PC-3 (cell line): ENCODE data around the gene REC8. TPM values are rescaled to one million over a fixed set of nuclear protein-coding genes. Genes with fewer than 3 reads are reported as not detected.

ENCODE experiments used
- ATAC-seq: fragments of 200-7000 bp; cut with Tn5 transposase; 2 replicates; pipeline ENCODE4 v1.9.1; 2020; ENCODE audit warnings: mild to moderate bottlenecking, moderate library complexity
- BruUV-seq: library from RNA; stranded (reverse); fragments of 400-500 nt; replicated peaks from 2 replicates; lab custom pipeline; 2021; lab: Mats Ljungman, UMichigan
- CTCF ChIA-PET: fragments of 300-600 bp; sonication (Branson Sonifier 250); formaldehyde crosslinking; loops from one replicate; lab custom pipeline; 2022; ENCODE audit warnings: antibody characterized with exemption; lab: Charles Lee
- POLR2A ChIA-PET: fragments of 300-600 bp; sonication (Branson Sonifier 250); formaldehyde crosslinking; loops from one replicate; lab custom pipeline; 2022; ENCODE audit warnings: antibody characterized with exemption; ENCODE audit not compliant: unreplicated experiment; lab: Charles Lee
- DNase-seq: peaks from one replicate; pipeline ENCODE4 v3.0.0-alpha.2; 2015
- H2AFZ ChIP-seq: fragments of 300-600 bp; sonication (generic); 2 replicates; pipeline ENCODE4 v1.6.0; 2016; ENCODE audit warnings: antibody characterized with exemption, low read length
- H3F3A ChIP-seq: fragments of 300-600 bp; sonication (generic); one replicate; pipeline ENCODE4 v1.6.0; 2017; ENCODE audit warnings: antibody characterized with exemption, low read length, control low read depth, mild to moderate bottlenecking; ENCODE audit not compliant: unreplicated experiment
- H3K27ac ChIP-seq: fragments of 300-600 bp; sonication (generic); 2 replicates; pipeline ENCODE4 v1.5.1; 2016; ENCODE audit warnings: mild to moderate bottlenecking, low read length
- H3K27me3 ChIP-seq: fragments of 300-600 bp; sonication (generic); 2 replicates; pipeline ENCODE4 v1.6.1; 2016; ENCODE audit warnings: low read length, mixed read lengths
- H3K36me3 ChIP-seq: fragments of 300-600 bp; sonication (generic); 2 replicates; pipeline ENCODE4 v1.6.1; 2016; ENCODE audit warnings: low read depth, mixed run types, low read length, mixed read lengths
- H3K4me1 ChIP-seq: fragments of 300-600 bp; sonication (generic); 2 replicates; pipeline ENCODE4 v1.5.1; 2016; ENCODE audit warnings: low read length; ENCODE audit not compliant: insufficient read depth
- H3K4me2 ChIP-seq: fragments of 300-600 bp; sonication (generic); 2 replicates; pipeline ENCODE4 v1.6.0; 2016; ENCODE audit warnings: low read length
- H3K4me3 ChIP-seq: fragments of 300-600 bp; sonication (generic); 2 replicates; pipeline ENCODE4 v1.5.1; 2016; ENCODE audit warnings: mild to moderate bottlenecking, low read length, mixed read lengths
- H3K79me2 ChIP-seq: fragments of 300-600 bp; sonication (generic); 2 replicates; pipeline ENCODE4 v1.6.1; 2017; ENCODE audit warnings: low read length, mixed read lengths
- H3K9ac ChIP-seq: fragments of 300-600 bp; sonication (generic); 2 replicates; pipeline ENCODE4 v1.6.0; 2016; ENCODE audit warnings: mild to moderate bottlenecking, low read length
- H3K9me2 ChIP-seq: fragments of 300-600 bp; sonication (generic); replicated peaks from 2 replicates; pipeline ENCODE4 v1.6.1; 2016; ENCODE audit warnings: mixed run types, low read length, mixed read lengths
- H3K9me3 ChIP-seq: fragments of 300-600 bp; sonication (generic); 2 replicates; pipeline ENCODE4 v1.6.1; 2016; ENCODE audit warnings: low read length, mixed read lengths
- H4K20me1 ChIP-seq: fragments of 300-600 bp; sonication (generic); 2 replicates; pipeline ENCODE4 v1.6.1; 2016; ENCODE audit warnings: low read length, mixed read lengths
- EZH2 ChIP-seq: fragments of 300-600 bp; sonication (generic); IDR thresholded peaks from one replicate; pipeline ENCODE4 v1.6.1; 2017; ENCODE audit warnings: antibody characterized with exemption, mild to moderate bottlenecking, low read length; ENCODE audit not compliant: unreplicated experiment
- EZH2phosphoT487 ChIP-seq: fragments of 300-600 bp; sonication (generic); IDR thresholded peaks from 2 replicates; pipeline ENCODE4 v1.6.1; 2018; ENCODE audit warnings: mild to moderate bottlenecking, antibody characterized with exemption, low read length, borderline replicate concordance
- intact Hi-C: fragments of 100-400 bp; cut with micrococcal nuclease; formaldehyde crosslinking; loops from 2 replicates; pipeline ENCODE4 v1.9.0; 2023
- total RNA-seq: library from RNA; depleted of rRNA; stranded (reverse); fragments of >200 nt; gene quantifications from 2 replicates; pipeline ENCODE4 v1.2.3, GENCODE V29; 2014
- TF ChIP-seq, protein P1 (sequence below): fragments of 300-600 bp; sonication (generic); conservative IDR thresholded peaks from 2 replicates; pipeline ENCODE4 v1.5.1; 2017; ENCODE audit warnings: antibody characterized with exemption, low read depth, mild to moderate bottlenecking, low read length

Gene REC8
- total RNA-seq, 1 experiment from 2014 or later, result 1.9 TPM

DNA sequence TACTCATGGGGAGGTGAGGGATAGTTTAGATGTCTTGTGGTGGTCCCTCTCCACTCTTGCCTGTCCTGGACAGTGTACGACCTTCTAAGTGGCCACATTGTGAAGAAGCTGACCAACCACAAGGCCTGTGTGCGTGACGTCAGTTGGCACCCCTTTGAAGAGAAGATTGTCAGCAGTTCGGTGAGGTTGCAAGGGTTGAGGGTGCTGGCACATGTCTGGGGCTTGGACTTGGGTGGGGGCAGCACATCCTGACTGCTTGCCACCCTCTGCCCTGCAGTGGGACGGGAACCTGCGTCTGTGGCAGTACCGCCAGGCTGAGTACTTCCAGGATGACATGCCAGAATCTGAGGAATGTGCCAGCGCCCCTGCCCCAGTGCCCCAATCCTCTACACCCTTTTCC is 49.0 kb upstream of the REC8 start:
- Histone ChIP-seq H3K36me3 (peaks cover 15% of the 10 kb centered on the region), H3K27me3 (no peaks in the 10 kb centered on the region), H2AFZ (no peak overlapping the region), H3K9me3 (no peaks in the 10 kb centered on the region), H3K4me1 (no peaks in the 10 kb centered on the region), H3K9ac (no peak overlapping the region), H3K79me2 (no peaks in the 10 kb centered on the region), H3K4me2 (no peak overlapping the region), H3F3A (no peaks in the 10 kb centered on the region), H3K4me3 (no peak overlapping the region), H3K27ac (no peak overlapping the region), H4K20me1 (no peaks in the 10 kb centered on the region), H3K9me2 (no peaks in the 10 kb centered on the region)
- ChIA-PET CTCF (no interaction called here), POLR2A (no interaction called here)
- BruUV-seq, result no TSS peak
- no peak for ATAC-seq
- no peak for DNase-seq
- no peak for TF ChIP-seq EZH2phosphoT487
- TF ChIP-seq, protein P1, sequence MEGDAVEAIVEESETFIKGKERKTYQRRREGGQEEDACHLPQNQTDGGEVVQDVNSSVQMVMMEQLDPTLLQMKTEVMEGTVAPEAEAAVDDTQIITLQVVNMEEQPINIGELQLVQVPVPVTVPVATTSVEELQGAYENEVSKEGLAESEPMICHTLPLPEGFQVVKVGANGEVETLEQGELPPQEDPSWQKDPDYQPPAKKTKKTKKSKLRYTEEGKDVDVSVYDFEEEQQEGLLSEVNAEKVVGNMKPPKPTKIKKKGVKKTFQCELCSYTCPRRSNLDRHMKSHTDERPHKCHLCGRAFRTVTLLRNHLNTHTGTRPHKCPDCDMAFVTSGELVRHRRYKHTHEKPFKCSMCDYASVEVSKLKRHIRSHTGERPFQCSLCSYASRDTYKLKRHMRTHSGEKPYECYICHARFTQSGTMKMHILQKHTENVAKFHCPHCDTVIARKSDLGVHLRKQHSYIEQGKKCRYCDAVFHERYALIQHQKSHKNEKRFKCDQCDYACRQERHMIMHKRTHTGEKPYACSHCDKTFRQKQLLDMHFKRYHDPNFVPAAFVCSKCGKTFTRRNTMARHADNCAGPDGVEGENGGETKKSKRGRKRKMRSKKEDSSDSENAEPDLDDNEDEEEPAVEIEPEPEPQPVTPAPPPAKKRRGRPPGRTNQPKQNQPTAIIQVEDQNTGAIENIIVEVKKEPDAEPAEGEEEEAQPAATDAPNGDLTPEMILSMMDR, result no peak
- no peak for TF ChIP-seq EZH2
- intact Hi-C loops, result no loop called here

DNA sequence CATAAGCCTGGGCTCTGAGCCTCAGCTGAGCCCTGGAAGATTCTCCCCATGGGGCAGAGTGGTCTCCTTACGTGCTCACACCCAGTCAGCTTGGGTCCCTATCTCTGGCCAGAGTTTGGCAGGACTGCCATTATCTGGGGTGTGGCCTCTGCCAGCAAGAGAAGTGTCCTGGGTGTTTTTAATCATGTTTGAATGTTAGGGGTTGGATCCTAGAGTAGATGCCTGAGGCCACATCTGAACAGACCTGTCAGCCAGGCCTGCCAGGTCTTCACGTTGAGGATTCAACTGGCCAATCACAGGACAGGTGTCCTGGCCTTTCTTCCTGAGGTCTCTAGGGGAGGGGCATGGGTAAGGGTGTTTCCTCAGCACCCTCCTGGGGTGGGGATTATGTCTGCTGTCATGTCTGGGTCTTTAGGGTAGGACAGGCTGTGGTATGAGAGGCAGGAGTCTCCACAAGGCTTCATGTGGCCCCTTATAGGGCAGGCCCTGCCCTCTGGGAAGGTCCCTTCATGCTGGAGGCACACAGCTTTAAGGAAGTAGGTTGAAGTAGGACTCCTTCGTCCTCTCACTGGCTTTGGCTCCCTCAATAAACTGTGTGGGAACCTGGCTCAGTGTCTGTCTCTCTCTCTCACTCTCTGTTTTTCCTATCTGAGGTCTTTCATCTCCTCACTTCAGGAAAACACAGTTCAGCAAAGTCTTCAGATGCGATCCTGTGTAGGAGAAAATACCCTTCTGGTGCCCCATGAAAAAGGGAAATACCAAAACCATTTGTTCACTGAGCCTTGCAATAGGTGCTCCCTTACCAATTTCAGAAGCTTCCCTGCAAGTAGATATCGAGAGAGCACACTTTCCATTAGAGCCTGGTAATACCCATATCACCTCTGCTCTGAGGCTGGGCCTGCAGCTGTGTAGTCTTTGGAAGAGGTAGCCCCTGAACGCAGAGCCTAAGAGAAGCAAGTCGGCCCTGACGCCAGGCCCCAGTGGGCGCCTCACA is 48.2 kb upstream of the REC8 start:
- DNase-seq (no peak), ATAC-seq (no peak)
- POLR2A ChIA-PET, result interaction anchor here (0.5 kb wide), 1 partner anchor 44 kb away, joined by 5 read pairs; no protein-coding TSS in a partner anchor
- no peaks in the 10 kb centered on the region for H3F3A ChIP-seq
- TF ChIP-seq EZH2phosphoT487 (no peak), EZH2 (no peak)
- TF ChIP-seq, protein P1, result no peak
- H3K36me3 ChIP-seq, result peaks cover 7% of the 10 kb centered on the region
- H3K4me3 ChIP-seq, result no peak overlapping the region
- no peaks in the 10 kb centered on the region for H3K9me2 ChIP-seq
- no peaks in the 10 kb centered on the region for H3K79me2 ChIP-seq
- H3K4me1 ChIP-seq, result no peaks in the 10 kb centered on the region
- no peaks in the 10 kb centered on the region for H3K27me3 ChIP-seq
- no peaks in the 10 kb centered on the region for H3K9me3 ChIP-seq
- H4K20me1 ChIP-seq, result no peaks in the 10 kb centered on the region
- H3K27ac ChIP-seq, result no peak overlapping the region
- H3K9ac ChIP-seq, result no peak overlapping the region
- CTCF ChIA-PET, result no interaction called here
- TSS peak; percentile 30 for BruUV-seq
- no peak overlapping the region for H2AFZ ChIP-seq
- intact Hi-C loops, result no loop called here
- H3K4me2 ChIP-seq, result no peak overlapping the region

DNA sequence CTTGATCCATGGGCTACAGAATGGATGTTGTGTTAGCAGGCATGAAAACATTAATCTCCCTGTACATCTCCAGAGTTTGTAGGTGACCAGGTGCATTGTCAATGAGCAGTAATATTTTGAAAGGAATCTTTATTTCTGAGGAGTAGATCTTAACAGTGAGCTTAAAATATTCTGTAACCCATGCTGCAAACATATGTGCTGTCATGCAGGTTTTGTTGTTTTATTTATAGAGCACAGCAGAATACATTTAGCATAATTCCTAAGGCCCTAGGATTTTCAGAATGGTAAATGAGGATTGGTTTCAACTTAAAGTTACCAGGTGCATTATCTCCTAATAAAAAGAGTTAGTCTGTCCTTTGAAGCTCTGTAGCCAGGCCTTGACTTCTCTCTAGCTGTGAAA is 44.9 kb upstream of the REC8 start:
- no peak overlapping the region for H3K4me2 ChIP-seq
- H3K9me2 ChIP-seq, result no peaks in the 10 kb centered on the region
- H3K9me3 ChIP-seq, result no peaks in the 10 kb centered on the region
- H3K79me2 ChIP-seq, result no peaks in the 10 kb centered on the region
- H3K27ac ChIP-seq, result no peak overlapping the region
- intact Hi-C loops, result no loop called here
- no peaks in the 10 kb centered on the region for H3F3A ChIP-seq
- DNase-seq (no peak), ATAC-seq (no peak)
- H3K36me3 ChIP-seq, result no peaks in the 10 kb centered on the region; the same call in 1 of the 2 replicates
- no peaks in the 10 kb centered on the region for H4K20me1 ChIP-seq
- H3K4me1 ChIP-seq, result no peaks in the 10 kb centered on the region
- ChIA-PET POLR2A (no interaction called here), CTCF (interaction anchor here (0.7 kb wide), 1 partner anchor 18 kb away, joined by 3 read pairs; no protein-coding TSS in a partner anchor)
- H2AFZ ChIP-seq, result no peak overlapping the region
- TF ChIP-seq EZH2, result no peak
- no peak for TF ChIP-seq EZH2phosphoT487
- TF ChIP-seq, protein P1, result no peak
- no peak overlapping the region for H3K4me3 ChIP-seq
- H3K9ac ChIP-seq, result no peak overlapping the region
- H3K27me3 ChIP-seq, result no peaks in the 10 kb centered on the region
- BruUV-seq, result no TSS peak
